ENCODE measurements around the gene TRPM8. TPM values are rescaled to one million over a fixed set of nuclear protein-coding genes. Genes with fewer than 3 reads are reported as not detected.

Gene TRPM8
- total and polyA plus RNA-seq, 2 experiments from 2014 or later, result 0.11 to 0.14 TPM

GRCh38 chr2:233934524-233934923 is 17.4 kb downstream of the TRPM8 start:
- Histone ChIP-seq H4K20me1 (replicated peaks; ENCODE audit: insufficient read depth) (no peaks in the 10 kb centered on the region), H3K4me1 (ENCODE audit: insufficient read depth) (peaks cover 9% of the 10 kb centered on the region), H3K27me3 (ENCODE audit: insufficient read depth) (no peaks in the 10 kb centered on the region), H3K9me2 (ENCODE audit: insufficient read depth) (0 out of 2 replicates have a peak, but pooled peaks cover 4% of the 10 kb centered on the region), H3K27ac (ENCODE audit: low read depth) (no peak overlapping the region), H3K4me2 (no peak overlapping the region), H3F3A (replicated peaks; ENCODE audit: low read depth) (no peaks in the 10 kb centered on the region), H3K79me2 (replicated peaks; ENCODE audit: insufficient read depth) (no peaks in the 10 kb centered on the region), H3K36me3 (ENCODE audit: insufficient read depth) (no peaks in the 10 kb centered on the region), H2AFZ (no peak overlapping the region), H3K4me3 (no peak overlapping the region)
- Mint-ChIP-seq H3K4me3 (no peak overlapping the region), H3K9me3 (no peaks in the 10 kb centered on the region), H3K4me1 (peaks cover 8% of the 10 kb centered on the region), H3K27ac (no peak overlapping the region), H3K27me3 (ENCODE audit: insufficient read depth, low read depth, poor library complexity) (peaks cover 10% of the 10 kb centered on the region), H3K36me3 (ENCODE audit: low read depth) (no peaks in the 10 kb centered on the region)
- ATAC-seq, result no peak
- no peak for DNase-seq (ENCODE audit: low spot score)
- TF ChIP-seq ZNF331 (CRISPR knock-in tag; IDR thresholded peaks at IDR 0.05; ENCODE audit: low read depth) (no peak), ZNF462 (CRISPR knock-in tag; IDR thresholded peaks at IDR 0.05) (no peak), EZH2phosphoT487 (IDR thresholded peaks at IDR 0.05; ENCODE audit: unreplicated experiment) (no peak), ETS1 (IDR thresholded peaks at IDR 0.05) (no peak), NANOG (IDR thresholded peaks at IDR 0.05; ENCODE audit: borderline replicate concordance) (no peak), ZNF114 (CRISPR knock-in tag; IDR thresholded peaks at IDR 0.05) (no peak), STAT1 (IDR thresholded peaks at IDR 0.05; ENCODE audit: unreplicated experiment) (no peak), POLR2AphosphoS5 (IDR thresholded peaks at IDR 0.05; ENCODE audit: low read depth) (no peak), EZH2 (IDR thresholded peaks at IDR 0.05; ENCODE audit: low read depth, unreplicated experiment) (no peak), JUNB (IDR thresholded peaks at IDR 0.05; ENCODE audit: unreplicated experiment) (no peak)
- TF ChIP-seq, protein P1, sequence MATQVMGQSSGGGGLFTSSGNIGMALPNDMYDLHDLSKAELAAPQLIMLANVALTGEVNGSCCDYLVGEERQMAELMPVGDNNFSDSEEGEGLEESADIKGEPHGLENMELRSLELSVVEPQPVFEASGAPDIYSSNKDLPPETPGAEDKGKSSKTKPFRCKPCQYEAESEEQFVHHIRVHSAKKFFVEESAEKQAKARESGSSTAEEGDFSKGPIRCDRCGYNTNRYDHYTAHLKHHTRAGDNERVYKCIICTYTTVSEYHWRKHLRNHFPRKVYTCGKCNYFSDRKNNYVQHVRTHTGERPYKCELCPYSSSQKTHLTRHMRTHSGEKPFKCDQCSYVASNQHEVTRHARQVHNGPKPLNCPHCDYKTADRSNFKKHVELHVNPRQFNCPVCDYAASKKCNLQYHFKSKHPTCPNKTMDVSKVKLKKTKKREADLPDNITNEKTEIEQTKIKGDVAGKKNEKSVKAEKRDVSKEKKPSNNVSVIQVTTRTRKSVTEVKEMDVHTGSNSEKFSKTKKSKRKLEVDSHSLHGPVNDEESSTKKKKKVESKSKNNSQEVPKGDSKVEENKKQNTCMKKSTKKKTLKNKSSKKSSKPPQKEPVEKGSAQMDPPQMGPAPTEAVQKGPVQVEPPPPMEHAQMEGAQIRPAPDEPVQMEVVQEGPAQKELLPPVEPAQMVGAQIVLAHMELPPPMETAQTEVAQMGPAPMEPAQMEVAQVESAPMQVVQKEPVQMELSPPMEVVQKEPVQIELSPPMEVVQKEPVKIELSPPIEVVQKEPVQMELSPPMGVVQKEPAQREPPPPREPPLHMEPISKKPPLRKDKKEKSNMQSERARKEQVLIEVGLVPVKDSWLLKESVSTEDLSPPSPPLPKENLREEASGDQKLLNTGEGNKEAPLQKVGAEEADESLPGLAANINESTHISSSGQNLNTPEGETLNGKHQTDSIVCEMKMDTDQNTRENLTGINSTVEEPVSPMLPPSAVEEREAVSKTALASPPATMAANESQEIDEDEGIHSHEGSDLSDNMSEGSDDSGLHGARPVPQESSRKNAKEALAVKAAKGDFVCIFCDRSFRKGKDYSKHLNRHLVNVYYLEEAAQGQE (IDR thresholded peaks at IDR 0.05; ENCODE audit: unreplicated experiment), result no peak

Measured in GM23338 (cell line).